ENCODE results near the gene ROMO1. TPM values are rescaled to one million over a fixed set of nuclear protein-coding genes. Genes with fewer than 3 reads are reported as not detected.
"Not testable (repeated sequence)": the region's sequence is repeated elsewhere in the genome, so short reads cannot be mapped to it uniquely, and the experiment has no call there.

ROMO1 gene
- total RNA-seq, 2 experiments from 2014 or later, result 50.4 to 112 TPM

DNA sequence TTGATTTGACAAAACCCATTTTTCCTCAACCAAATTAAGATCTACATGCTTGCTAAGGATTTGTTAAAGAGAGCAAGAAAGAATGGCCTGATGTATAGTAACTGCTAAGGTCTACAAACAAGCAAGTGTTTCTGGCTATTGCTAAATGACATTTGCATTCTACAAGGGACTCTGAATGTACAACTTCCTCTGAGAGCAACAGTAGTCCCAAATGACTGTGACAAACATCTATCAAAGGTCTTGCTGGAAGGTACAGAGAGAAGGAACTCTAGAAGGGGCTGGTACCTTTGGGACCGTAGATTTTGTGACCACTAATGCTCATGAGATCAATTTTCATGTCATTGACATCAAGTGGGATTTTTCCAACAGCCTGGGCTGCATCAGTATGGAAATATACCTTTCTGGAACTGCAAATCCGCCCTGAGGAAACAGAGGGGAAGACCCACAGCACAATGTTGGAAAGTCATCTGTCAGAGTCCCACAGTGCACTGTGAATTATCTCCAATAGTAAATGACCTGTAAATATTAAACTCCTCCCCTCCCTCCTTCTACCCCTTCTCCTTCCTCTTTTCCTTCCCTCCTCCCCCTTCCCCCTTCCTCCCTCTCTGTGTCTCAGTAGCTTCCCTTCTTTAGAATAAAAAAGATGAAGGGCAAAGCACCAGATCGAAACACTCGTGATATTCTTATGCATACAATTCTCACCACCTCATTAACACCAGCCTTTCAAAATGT lies 18.6 kb upstream of the ROMO1 start:
- Mint-ChIP-seq H3K4me3 (no peak overlapping the region), H3K4me1 (no peaks in the 10 kb centered on the region), H3K36me3 (ENCODE audit: low read depth) (peaks cover 12% of the 10 kb centered on the region), H3K27ac (no peak overlapping the region), H3K27me3 (no peaks in the 10 kb centered on the region), H3K9me3 (ENCODE audit: low read depth) (no peaks in the 10 kb centered on the region)
- ATAC-seq, result no peak
- intact Hi-C loops (cut with DNase I, micrococcal nuclease), result no loop called here
- ChIA-PET POLR2A (no interaction called here), CTCF (interaction anchor here (0.7 kb wide), 1 partner anchor 232 kb away, joined by 7 read pairs; no protein-coding TSS in a partner anchor)
- no peak for DNase-seq

DNA sequence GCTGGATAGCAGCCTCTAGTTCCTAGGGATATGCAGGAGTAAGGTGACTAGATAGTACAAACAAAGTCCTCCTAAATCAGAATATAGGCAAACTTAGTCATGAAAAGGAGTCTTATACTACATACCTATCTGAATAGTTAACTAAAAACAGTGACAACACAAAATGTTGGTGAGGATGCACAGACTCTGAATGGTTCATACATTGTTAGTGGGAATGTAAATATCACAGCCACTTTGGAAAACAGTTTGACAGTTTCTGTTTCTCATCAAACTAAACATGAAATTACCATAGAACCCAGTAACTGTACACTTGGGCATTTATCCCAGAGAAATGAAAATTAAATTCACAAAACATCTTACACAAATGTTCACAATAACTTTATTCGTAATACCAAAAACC lies 17.2 kb upstream of the ROMO1 start:
- intact Hi-C loops (cut with DNase I, micrococcal nuclease), result no loop called here
- ChIA-PET CTCF (no interaction called here), POLR2A (no interaction called here)
- H3K36me3 Mint-ChIP-seq (ENCODE audit: low read depth), result peaks cover 13% of the 10 kb centered on the region
- H3K27ac Mint-ChIP-seq, result no peak overlapping the region
- ATAC-seq (no peak), DNase-seq (no peak)
- no peak overlapping the region for H3K4me3 Mint-ChIP-seq
- H3K27me3 Mint-ChIP-seq, result no peaks in the 10 kb centered on the region
- no peaks in the 10 kb centered on the region for H3K9me3 Mint-ChIP-seq (ENCODE audit: low read depth)
- no peaks in the 10 kb centered on the region for H3K4me1 Mint-ChIP-seq

DNA sequence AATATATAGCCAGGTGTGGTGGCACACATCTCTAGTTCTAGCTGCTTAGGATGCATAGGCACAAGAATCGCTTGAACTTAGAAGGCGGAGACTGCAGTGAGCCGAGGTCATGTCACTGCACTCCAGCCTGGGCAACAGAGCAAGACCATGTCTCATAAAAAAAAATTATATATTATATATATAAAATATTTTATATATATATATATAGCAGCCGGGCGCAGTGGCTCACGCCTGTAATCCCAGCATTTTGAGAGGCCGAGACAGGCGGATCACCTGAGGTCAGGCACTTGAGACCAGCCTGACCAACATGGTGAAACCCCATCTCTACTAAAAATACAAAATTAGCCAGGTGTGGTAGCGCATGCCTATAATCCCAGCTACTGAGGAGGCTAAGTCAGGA lies 13.8 kb upstream of the ROMO1 start:
- H3K27ac Mint-ChIP-seq; H3K9me3 Mint-ChIP-seq (ENCODE audit: low read depth); POLR2A ChIA-PET; intact Hi-C loops (cut with DNase I, micrococcal nuclease); H3K4me1 Mint-ChIP-seq; DNase-seq; H3K4me3 Mint-ChIP-seq; ATAC-seq; H3K27me3 Mint-ChIP-seq: not testable (repeated sequence)
- H3K36me3 Mint-ChIP-seq (ENCODE audit: low read depth), result peaks cover 33% of the 10 kb centered on the region
- CTCF ChIA-PET, result interaction anchor here (0.6 to 0.7 kb wide), 3 partner anchors 79 to 212 kb away, joined by 3 to 4 read pairs (median 4); no protein-coding TSS in a partner anchor

GRCh38 chr20:35686872-35687271 lies 12.3 kb upstream of the ROMO1 start:
- peaks cover 28% of the 10 kb centered on the region for H3K36me3 Mint-ChIP-seq (ENCODE audit: low read depth)
- intact Hi-C loops (cut with DNase I, micrococcal nuclease); H3K27me3 Mint-ChIP-seq; H3K27ac Mint-ChIP-seq; H3K4me3 Mint-ChIP-seq; ATAC-seq; H3K4me1 Mint-ChIP-seq; H3K9me3 Mint-ChIP-seq (ENCODE audit: low read depth); POLR2A ChIA-PET: not testable (repeated sequence)
- CTCF ChIA-PET, result interaction anchor here (0.6 kb wide), 2 partner anchors 196 to 197 kb away, joined by 4 read pairs; no protein-coding TSS in a partner anchor
- DNase-seq, result peak; percentile 36

- POLR2A ChIA-PET, result interaction anchor here (0.7 kb wide), 1 partner anchor 448 kb away, joined by 3 read pairs; no protein-coding TSS in a partner anchor
- no peak for ATAC-seq
- DNase-seq, result no peak
- peaks cover 36% of the 10 kb centered on the region for H3K36me3 Mint-ChIP-seq (ENCODE audit: low read depth)
- H3K4me1 Mint-ChIP-seq, result peaks cover under 1% of the 10 kb centered on the region
- CTCF ChIA-PET, result interaction anchor here (0.6 kb wide), 1 partner anchor 60 kb away, joined by 3 read pairs; no protein-coding TSS in a partner anchor
- no peak overlapping the region for H3K4me3 Mint-ChIP-seq
- no peaks in the 10 kb centered on the region for H3K27me3 Mint-ChIP-seq
- H3K9me3 Mint-ChIP-seq (ENCODE audit: low read depth), result no peaks in the 10 kb centered on the region
- intact Hi-C loops (cut with DNase I, micrococcal nuclease), result loop anchor here in 1 of 2 experiments (10.0 kb wide), 1 partner anchor 195 kb away; no protein-coding TSS in a partner anchor
- H3K27ac Mint-ChIP-seq, result no peak overlapping the region
These were observed 8.9 kb upstream of the ROMO1 start for GRCh38 chr20:35690265-35690664.

DNA sequence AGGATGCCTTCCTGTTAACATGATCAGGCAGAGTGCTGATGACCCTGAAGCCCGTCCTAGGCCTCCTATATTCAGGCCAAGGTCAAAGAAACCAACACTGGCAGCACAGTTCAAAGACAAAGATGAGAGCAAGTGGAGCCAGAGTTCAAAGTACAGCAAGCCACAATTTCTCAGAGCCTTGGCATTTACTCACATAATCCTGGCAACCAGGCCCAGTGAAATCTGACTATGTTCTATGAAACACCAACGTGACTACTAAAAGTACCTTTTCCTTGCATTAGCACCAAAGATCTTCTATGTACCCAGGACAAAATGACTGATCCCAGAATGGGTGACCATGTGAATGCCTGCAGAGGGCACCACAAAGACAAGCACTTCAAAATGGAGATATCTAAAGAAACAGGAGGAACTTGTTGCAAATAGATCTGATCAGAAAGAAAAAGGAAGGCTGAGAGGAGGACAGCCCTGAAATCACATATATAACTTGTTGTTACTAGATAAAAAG lies 3.9 kb upstream of the ROMO1 start:
- Mint-ChIP-seq H3K27ac (no peak overlapping the region), H3K9me3 (ENCODE audit: low read depth) (no peaks in the 10 kb centered on the region), H3K4me3 (no peak overlapping the region), H3K27me3 (no peaks in the 10 kb centered on the region), H3K4me1 (peaks cover 22% of the 10 kb centered on the region), H3K36me3 (ENCODE audit: low read depth) (peaks cover 35% of the 10 kb centered on the region)
- ATAC-seq, result no peak
- no peak for DNase-seq
- ChIA-PET CTCF (no interaction called here), POLR2A (no interaction called here)
- intact Hi-C loops (cut with DNase I, micrococcal nuclease), result loop anchor here (5.0 to 10.0 kb wide), 3 partner anchors 78 to 190 kb away; partner anchors contain the start of gene SPAG4 (in 1 of the 2)

- Mint-ChIP-seq H3K27ac (no peak overlapping the region), H3K4me1 (peaks cover 29% of the 10 kb centered on the region), H3K36me3 (ENCODE audit: low read depth) (peaks cover 37% of the 10 kb centered on the region), H3K4me3 (no peak overlapping the region), H3K9me3 (ENCODE audit: low read depth) (no peaks in the 10 kb centered on the region), H3K27me3 (no peaks in the 10 kb centered on the region)
- intact Hi-C loops (cut with DNase I, micrococcal nuclease), result loop anchor here (5.0 to 10.0 kb wide), 3 partner anchors 79 to 189 kb away; partner anchors contain the start of gene SPAG4 (in 1 of the 2)
- POLR2A ChIA-PET, result interaction anchor here (0.7 kb wide), 1 partner anchor 56 kb away, joined by 5 read pairs; no protein-coding TSS in a partner anchor
- no peak for ATAC-seq
- DNase-seq, result no peak
- CTCF ChIA-PET, result interaction anchor here (0.7 kb wide), 2 partner anchors 21 to 182 kb away, joined by 3 to 4 read pairs; no protein-coding TSS in a partner anchor
These were observed 3.2 kb upstream of the ROMO1 start for GRCh38 chr20:35695978-35696377.

DNA sequence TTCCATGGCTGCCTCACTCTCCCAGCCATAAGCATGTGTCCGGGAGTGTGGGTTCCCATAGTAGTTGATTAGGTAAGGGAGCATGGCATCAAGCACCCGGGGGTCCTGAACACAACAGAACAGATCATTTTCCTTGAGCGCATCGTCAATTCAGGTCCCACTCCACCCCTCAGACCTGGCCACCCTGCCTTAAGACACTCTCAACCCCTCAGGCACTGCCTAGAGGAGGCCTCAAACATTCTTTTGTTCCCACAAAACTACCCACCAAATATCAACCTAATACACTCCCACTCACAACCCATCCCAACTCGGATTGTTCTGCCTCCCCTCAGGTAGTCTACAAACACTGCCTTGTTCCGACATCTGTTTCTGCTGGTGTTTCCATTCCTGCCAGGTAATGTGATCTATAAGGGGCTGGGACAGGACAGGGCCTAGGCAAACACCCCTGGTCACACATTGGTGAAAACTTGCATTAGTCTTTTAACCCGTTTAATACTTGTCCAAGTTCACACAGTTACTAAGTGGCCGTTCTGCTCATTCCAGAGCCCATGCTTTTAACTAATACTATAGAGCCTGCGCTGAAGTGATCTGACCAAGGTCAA lies 1.4 kb upstream of the ROMO1 start:
- H3K36me3 Mint-ChIP-seq (ENCODE audit: low read depth), result peaks cover 48% of the 10 kb centered on the region
- no peak for DNase-seq
- ATAC-seq, result no peak
- ChIA-PET CTCF (no interaction called here), POLR2A (interaction anchor here (0.6 to 1.0 kb wide), 2 partner anchors 14 to 78 kb away, joined by 5 to 6 read pairs; no protein-coding TSS in a partner anchor)
- intact Hi-C loops (cut with DNase I, micrococcal nuclease), result loop anchor here (2.0 to 10.0 kb wide), 5 partner anchors 33 to 243 kb away; partner anchors contain the start of genes CEP250 (in 1 of the 2), CPNE1 (in 1 of the 2), RBM12 (in 1 of the 2) and SPAG4 (in 1 of the 2)
- peak overlapping the region; percentile 49 for H3K27ac Mint-ChIP-seq
- no peaks in the 10 kb centered on the region for H3K27me3 Mint-ChIP-seq
- H3K9me3 Mint-ChIP-seq (ENCODE audit: low read depth), result no peaks in the 10 kb centered on the region
- H3K4me1 Mint-ChIP-seq, result peaks cover 39% of the 10 kb centered on the region
- H3K4me3 Mint-ChIP-seq, result peak overlapping the region; percentile 87

DNA sequence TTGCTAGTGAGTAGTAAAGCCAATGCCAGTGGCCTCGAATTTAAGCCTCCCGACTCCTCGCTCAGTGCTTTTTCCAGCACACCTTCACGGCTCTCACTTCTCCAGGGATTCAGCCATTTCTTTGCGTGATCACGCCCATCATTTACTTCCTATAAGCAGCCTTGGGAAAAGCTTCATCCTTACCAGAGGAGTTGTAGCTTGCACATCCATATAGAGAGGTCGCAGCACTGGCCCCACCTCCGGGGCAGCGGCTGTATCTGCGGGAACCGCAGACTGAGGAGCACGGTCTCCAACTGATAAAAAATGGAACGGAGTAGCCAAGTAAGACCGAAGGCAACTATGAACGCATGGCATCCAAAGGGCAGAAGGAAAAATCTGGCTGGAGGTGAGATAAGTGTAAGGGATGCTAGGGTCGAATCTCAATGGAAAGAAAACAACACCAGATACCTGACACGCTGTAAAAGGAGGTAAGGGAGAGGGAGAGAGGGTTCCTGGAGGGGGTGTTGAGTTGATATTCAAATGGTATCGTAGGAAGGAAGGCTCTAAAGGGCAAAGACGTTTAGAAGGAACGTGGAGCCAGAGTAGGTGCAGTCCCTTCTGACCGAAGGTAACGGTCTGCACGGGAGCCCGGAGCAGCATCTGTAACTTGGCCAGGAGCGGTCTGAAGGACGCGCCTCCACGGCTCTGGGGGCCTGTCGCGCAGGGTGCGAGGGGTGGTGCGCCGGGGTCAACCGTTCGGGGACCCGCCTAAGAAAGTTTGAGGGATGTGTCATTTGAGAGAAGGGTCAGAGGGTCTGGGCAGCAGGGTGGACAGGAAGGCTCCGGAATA lies 693 bp upstream of the ROMO1 start:
- peak overlapping the region; percentile 86 for H3K27ac Mint-ChIP-seq
- peak overlapping the region; percentile 87 for H3K4me3 Mint-ChIP-seq
- H3K36me3 Mint-ChIP-seq (ENCODE audit: low read depth), result peaks cover 51% of the 10 kb centered on the region
- no peaks in the 10 kb centered on the region for H3K27me3 Mint-ChIP-seq
- intact Hi-C loops (cut with DNase I, micrococcal nuclease), result loop anchor here (1.0 to 10.0 kb wide), 11 partner anchors 34 to 256 kb away; partner anchors contain the start of genes CPNE1 (in 2 of the 2), RBM12 (in 2 of the 2), CEP250 (in 1 of the 2) and ERGIC3 (in 1 of the 2)
- ChIA-PET POLR2A (interaction anchor here (1.0 to 1.2 kb wide), 2 partner anchors 44 to 83 kb away, joined by 3 to 5 read pairs; partner anchors contain the start of genes RBM39 and SPAG4), CTCF (no interaction called here)
- peak; percentile 28 for ATAC-seq
- no peaks in the 10 kb centered on the region for H3K9me3 Mint-ChIP-seq (ENCODE audit: low read depth)
- peaks cover 40% of the 10 kb centered on the region for H3K4me1 Mint-ChIP-seq
- no peak for DNase-seq

DNA sequence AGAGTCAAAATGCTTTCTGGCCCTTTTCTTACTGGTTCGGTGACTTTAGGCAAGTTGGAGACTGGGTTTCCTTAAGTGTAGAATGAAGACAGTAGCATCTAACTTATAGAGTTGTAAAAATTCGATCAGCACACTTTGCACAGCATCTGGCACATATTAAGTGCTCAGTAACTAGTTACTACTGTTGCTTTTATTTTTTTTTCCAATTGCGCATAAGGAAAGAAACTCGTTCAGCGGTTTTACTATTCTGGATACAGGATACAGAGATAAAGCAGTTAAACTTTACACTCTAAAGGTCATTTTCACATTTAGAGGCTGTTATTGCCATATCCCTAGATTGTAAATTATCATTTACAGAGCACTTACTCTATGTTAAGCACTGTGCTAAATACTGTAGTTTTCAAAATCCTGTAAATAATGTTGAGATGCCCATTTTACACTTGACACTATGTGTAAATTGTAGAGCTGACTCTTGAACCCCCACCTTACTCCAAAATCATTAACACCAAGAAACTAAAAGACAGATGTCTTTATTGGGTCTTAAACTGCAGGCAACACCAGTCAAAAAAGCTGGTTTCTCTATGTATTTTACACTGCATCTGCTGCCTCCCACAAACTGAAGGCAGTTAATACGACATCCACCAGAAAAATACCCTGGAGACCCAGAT lies 886 bp downstream of the ROMO1 start:
- Mint-ChIP-seq H3K27me3 (no peaks in the 10 kb centered on the region), H3K27ac (peak overlapping the region; percentile 98), H3K36me3 (ENCODE audit: low read depth) (peaks cover 65% of the 10 kb centered on the region), H3K4me3 (peak overlapping the region; percentile 87), H3K4me1 (peaks cover 44% of the 10 kb centered on the region), H3K9me3 (ENCODE audit: low read depth) (no peaks in the 10 kb centered on the region)
- no peak for DNase-seq
- ATAC-seq, result no peak
- CTCF ChIA-PET, result interaction anchor here (0.6 to 2.3 kb wide), 7 partner anchors 11 to 254 kb away, joined by 3 to 10 read pairs (median 3); partner anchors contain the start of gene SCAND1
- intact Hi-C loops (cut with DNase I, micrococcal nuclease), result loop anchor here (1.0 to 10.0 kb wide), 12 partner anchors 35 to 254 kb away; partner anchors contain the start of genes CPNE1 (in 2 of the 2), RBM12 (in 2 of the 2), CEP250 (in 1 of the 2) and ERGIC3 (in 1 of the 2)
- POLR2A ChIA-PET, result interaction anchor here (0.6 to 2.1 kb wide), 6 partner anchors 30 to 81 kb away, joined by 3 to 9 read pairs (median 6); partner anchors contain the start of genes CPNE1, RBM12 and RBM39
